GM12873 (cell line): Measurements from ENCODE around the gene RILPL1.

Source experiments
- TF ChIP-seq, protein P1 (sequence below): IDR thresholded peaks from 2 replicates; pipeline ENCODE4 v1.5.1; 2012; ENCODE audit warnings: low read depth, mild to moderate bottlenecking, moderate library complexity, low read length, control low read depth; ENCODE audit not compliant: insufficient read depth; ENCODE audit errors: missing control alignments

Gene RILPL1

DNA sequence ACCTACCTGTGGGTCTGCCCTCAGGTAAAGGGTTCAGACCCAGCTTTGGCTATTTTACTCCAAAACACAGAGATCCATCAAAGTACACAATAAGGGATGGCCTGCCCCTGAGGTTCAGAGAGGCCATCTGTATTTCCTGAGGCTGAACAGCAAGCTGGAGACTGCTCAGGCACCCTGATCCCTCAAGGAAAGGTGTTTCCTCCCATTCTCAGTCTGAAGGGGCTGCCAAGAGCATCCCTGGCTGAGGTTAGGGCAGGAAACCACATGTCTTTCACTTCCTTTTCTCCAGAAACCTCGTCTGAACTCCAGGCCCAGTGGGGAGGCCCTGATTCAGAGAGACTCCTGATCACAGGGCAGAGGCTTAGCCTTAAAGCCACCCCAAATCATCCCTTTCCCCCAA, 1.5 kb downstream of the RILPL1 start:
- TF ChIP-seq, protein P1, sequence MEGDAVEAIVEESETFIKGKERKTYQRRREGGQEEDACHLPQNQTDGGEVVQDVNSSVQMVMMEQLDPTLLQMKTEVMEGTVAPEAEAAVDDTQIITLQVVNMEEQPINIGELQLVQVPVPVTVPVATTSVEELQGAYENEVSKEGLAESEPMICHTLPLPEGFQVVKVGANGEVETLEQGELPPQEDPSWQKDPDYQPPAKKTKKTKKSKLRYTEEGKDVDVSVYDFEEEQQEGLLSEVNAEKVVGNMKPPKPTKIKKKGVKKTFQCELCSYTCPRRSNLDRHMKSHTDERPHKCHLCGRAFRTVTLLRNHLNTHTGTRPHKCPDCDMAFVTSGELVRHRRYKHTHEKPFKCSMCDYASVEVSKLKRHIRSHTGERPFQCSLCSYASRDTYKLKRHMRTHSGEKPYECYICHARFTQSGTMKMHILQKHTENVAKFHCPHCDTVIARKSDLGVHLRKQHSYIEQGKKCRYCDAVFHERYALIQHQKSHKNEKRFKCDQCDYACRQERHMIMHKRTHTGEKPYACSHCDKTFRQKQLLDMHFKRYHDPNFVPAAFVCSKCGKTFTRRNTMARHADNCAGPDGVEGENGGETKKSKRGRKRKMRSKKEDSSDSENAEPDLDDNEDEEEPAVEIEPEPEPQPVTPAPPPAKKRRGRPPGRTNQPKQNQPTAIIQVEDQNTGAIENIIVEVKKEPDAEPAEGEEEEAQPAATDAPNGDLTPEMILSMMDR, result no peak

DNA sequence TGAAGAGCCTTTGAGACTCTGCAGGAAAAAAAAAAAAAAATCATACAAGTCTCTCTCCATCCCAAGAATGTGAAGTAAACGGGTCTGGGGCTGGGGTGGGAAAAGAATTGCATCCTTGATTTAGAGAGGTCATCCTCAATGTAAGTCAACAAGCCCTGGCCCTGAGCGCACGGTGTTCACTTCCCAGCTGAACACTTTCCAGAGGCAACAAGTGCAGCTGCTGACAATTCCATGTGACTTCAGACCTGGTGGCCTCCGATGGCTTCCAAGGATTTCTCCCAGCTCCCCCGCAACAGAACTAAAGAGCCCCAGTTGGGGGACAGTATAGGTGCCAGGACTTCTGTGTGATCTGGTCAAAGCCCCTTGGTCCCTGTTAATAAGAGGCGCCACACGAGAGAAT, 2.4 kb downstream of the RILPL1 start:
- TF ChIP-seq, protein P1, result no peak

DNA sequence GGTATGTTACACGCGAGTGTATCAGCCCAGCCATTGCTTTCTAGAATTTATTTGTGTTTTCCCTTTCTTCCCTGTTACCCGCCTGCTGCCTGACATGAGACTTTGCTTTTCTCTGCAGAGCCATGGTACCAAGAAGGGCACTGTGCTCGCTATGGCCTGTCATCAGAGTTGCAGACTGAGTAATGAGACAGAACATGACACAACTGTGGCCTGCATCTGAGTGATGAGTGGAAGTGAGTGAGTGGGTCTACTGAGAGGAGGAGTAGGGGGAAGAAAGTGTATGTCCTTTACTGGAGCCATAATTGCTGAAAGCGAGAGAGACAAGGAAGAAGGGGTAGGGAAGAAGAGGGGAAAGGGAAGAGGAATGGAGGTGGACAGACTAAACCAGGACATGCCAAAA, 2.9 kb downstream of the RILPL1 start:
- TF ChIP-seq, protein P1, result no peak

- TF ChIP-seq, protein P1, result no peak
Measured at GRCh38 chr12:123529686-123530085, 3.8 kb downstream of the RILPL1 start.

GRCh38 chr12:123528858-123529257, 4.7 kb downstream of the RILPL1 start:
- TF ChIP-seq, protein P1, result no peak

DNA sequence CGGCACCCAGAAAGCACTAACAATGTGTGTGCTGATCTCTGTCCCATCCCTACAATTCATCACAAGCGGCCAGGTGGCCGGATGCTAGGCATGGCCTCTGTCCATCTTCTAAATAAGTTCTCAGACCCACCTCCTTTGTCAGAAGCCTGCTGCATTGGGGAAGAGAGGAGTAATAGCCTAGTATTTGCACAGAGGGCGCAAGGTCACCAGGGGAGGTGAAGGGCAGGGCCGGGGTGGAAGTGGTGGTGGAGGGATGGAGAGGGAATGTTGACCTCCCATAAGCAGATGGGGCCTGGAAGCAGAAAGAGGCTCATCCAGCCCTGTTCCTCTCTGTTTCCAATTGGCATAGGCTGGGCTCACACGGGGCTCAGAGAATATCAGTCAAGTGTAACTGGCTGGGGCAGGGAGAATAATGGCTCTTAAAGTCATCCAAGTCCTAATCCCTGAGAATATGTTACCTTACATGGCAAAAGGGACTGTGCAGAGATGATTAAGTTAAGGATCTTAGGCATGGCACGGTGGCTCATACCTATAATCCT, 6.9 kb downstream of the RILPL1 start:
- TF ChIP-seq, protein P1, result no peak

GRCh38 chr12:123524378-123524777, 9.1 kb downstream of the RILPL1 start:
- TF ChIP-seq, protein P1, result no peak

GRCh38 chr12:123523518-123523917, 10.0 kb downstream of the RILPL1 start:
- TF ChIP-seq, protein P1, result no peak
